Suprapubic skin (tissue), 4 donors: ENCODE results near the gene EMP2. TPM values are rescaled to one million over a fixed set of nuclear protein-coding genes. Genes with fewer than 3 reads are reported as not detected.
A peak's percentile ranks its signal among the peaks of the same experiment; 100 is the strongest.

Experiments used
- DNase-seq, 2 donors: peaks; one replicate each; pipeline ENCODE4 v3.0.0-alpha.2; 2019; ENCODE audit warnings: low spot score in 2 of 2
- H3K27ac ChIP-seq: fragments of 200-600 bp; sonication (generic); one replicate; pipeline ENCODE4 v1.5.1; 2019
- H3K27me3 ChIP-seq: fragments of 200-600 bp; sonication (generic); one replicate; pipeline ENCODE4 v1.5.1; 2019
- H3K36me3 ChIP-seq: fragments of 200-600 bp; sonication (generic); one replicate; pipeline ENCODE4 v1.5.1; 2019
- H3K4me1 ChIP-seq: fragments of 200-600 bp; sonication (generic); one replicate; pipeline ENCODE4 v1.5.1; 2019
- H3K4me3 ChIP-seq: fragments of 200-600 bp; sonication (generic); one replicate; pipeline ENCODE4 v1.5.1; 2019; ENCODE audit warnings: mild to moderate bottlenecking
- H3K9me3 ChIP-seq: fragments of 200-600 bp; sonication (generic); one replicate; pipeline ENCODE4 v1.5.1; 2019
- CTCF ChIP-seq, 2 donors: fragments of 200-600 bp in 1 of 2; fragments of 450-650 bp in 1 of 2; sonication (generic) in 1 of 2; IDR thresholded peaks; one replicate each; pipeline ENCODE4 v1.5.1; 2016 to 2019; ENCODE audit warnings: antibody characterized with exemption in 2 of 2, mild to moderate bottlenecking in 1 of 2, moderate library complexity in 1 of 2
- EP300 ChIP-seq: sonication (generic); formaldehyde crosslinking; IDR thresholded peaks from one replicate; pipeline ENCODE4 v1.6.1; 2017; ENCODE audit warnings: antibody characterized with exemption
- POLR2A ChIP-seq, 2 donors: fragments of 450-650 bp; IDR thresholded peaks; one replicate each; pipeline ENCODE4 v1.6.1; 2017; ENCODE audit warnings: antibody characterized with exemption in 2 of 2, mild to moderate bottlenecking in 2 of 2, moderate library complexity in 2 of 2
- POLR2AphosphoS5 ChIP-seq, 3 donors: sonication (generic); formaldehyde crosslinking; IDR thresholded peaks; one replicate each; pipeline ENCODE4 v1.6.1; 2017; ENCODE audit warnings: antibody characterized with exemption in 3 of 3
- WGBS: methylation state at CpG from one replicate; pipeline ENCODE4 v1.1.5; 2018; 5-methylcytosine and 5-hydroxymethylcytosine counted together
- total RNA-seq, 4 donors: library from RNA; depleted of rRNA; stranded (reverse); fragments of >200 nt; gene quantifications; one replicate each; pipeline ENCODE4 v1.1.0, GENCODE V29; 2016

The EMP2 gene
- total RNA-seq, 4 donors from 2014 or later: 91.6 to 187 (median 139) TPM

- no peak overlapping the region for H3K4me3 ChIP-seq
- H3K27ac ChIP-seq: peak overlapping the region; percentile 61
- peaks cover 37% of the 10 kb centered on the region for H3K4me1 ChIP-seq
- no peaks in the 10 kb centered on the region for H3K27me3 ChIP-seq
- H3K36me3 ChIP-seq: no peaks in the 10 kb centered on the region
- TF ChIP-seq EP300: no peak
- no peak for TF ChIP-seq CTCF (IDR thresholded peaks at IDR 0.05)
- TF ChIP-seq POLR2A (IDR thresholded peaks at IDR 0.05): no peak
- H3K9me3 ChIP-seq: no peaks in the 10 kb centered on the region
- DNase-seq: no peak
- 58% methylated on average over 11 of the region's 12 CpGs for WGBS
Measured at GRCh38 chr16:10617662-10618420, 37.4 kb upstream of the EMP2 start.

- Histone ChIP-seq H3K27ac (peak overlapping the region; percentile 61), H3K27me3 (no peaks in the 10 kb centered on the region), H3K9me3 (no peaks in the 10 kb centered on the region), H3K36me3 (no peaks in the 10 kb centered on the region), H3K4me3 (peak overlapping the region; percentile 12), H3K4me1 (peaks cover 37% of the 10 kb centered on the region)
- DNase-seq: peak; percentile 80 to 85
- TF ChIP-seq EP300 (no peak), POLR2A (IDR thresholded peaks at IDR 0.05) (no peak), POLR2AphosphoS5 (IDR thresholded peaks at IDR 0.05) (no peak), CTCF (IDR thresholded peaks at IDR 0.05) (peak in 1 of 2 donors; percentile 12)
- WGBS: 4% methylated on average over 5 of the region's 14 CpGs
Measured at GRCh38 chr16:10616756-10617640, 36.6 kb upstream of the EMP2 start.

GRCh38 chr16:10616419-10616755 lies 36.0 kb upstream of the EMP2 start:
- H3K36me3 ChIP-seq: no peaks in the 10 kb centered on the region

GRCh38 chr16:10614685-10615084 lies 34.3 kb upstream of the EMP2 start:
- Histone ChIP-seq H3K27ac (no peak overlapping the region), H3K4me1 (peaks cover 33% of the 10 kb centered on the region), H3K4me3 (no peak overlapping the region), H3K27me3 (no peaks in the 10 kb centered on the region), H3K9me3 (no peaks in the 10 kb centered on the region), H3K36me3 (no peaks in the 10 kb centered on the region)
- TF ChIP-seq POLR2AphosphoS5 (IDR thresholded peaks at IDR 0.05): no peak
- TF ChIP-seq EP300: no peak
- no peak for TF ChIP-seq CTCF (IDR thresholded peaks at IDR 0.05)
- no peak for TF ChIP-seq POLR2A (IDR thresholded peaks at IDR 0.05)
- DNase-seq: no peak

More at GRCh38 chr16:10616419-10616755, 36.0 kb upstream of the EMP2 start:
- peak overlapping the region; percentile 61 for H3K27ac ChIP-seq
- no peak for DNase-seq
- WGBS: 37% methylated on average over 3 of the region's 6 CpGs
- no peaks in the 10 kb centered on the region for H3K27me3 ChIP-seq
- H3K9me3 ChIP-seq: no peaks in the 10 kb centered on the region
- TF ChIP-seq POLR2AphosphoS5 (IDR thresholded peaks at IDR 0.05) (no peak), EP300 (no peak), POLR2A (IDR thresholded peaks at IDR 0.05) (no peak), CTCF (IDR thresholded peaks at IDR 0.05) (no peak)
- peaks cover 37% of the 10 kb centered on the region for H3K4me1 ChIP-seq
- H3K4me3 ChIP-seq: no peak overlapping the region
